Kidney (tissue), 14 donors: ENCODE data around the gene PXDN. TPM values are rescaled to one million over a fixed set of nuclear protein-coding genes. Genes with fewer than 3 reads are reported as not detected.
A peak's percentile ranks its signal among the peaks of the same experiment; 100 is the strongest.

ENCODE experiments used
- DNase-seq, 5 donors: peaks; one replicate each; pipeline ENCODE4 v3.0.0-alpha.2; 2013 to 2020
- FAIRE-seq: peaks from 2 replicates; lab custom pipeline; 2012; peaks lifted over from hg19 to GRCh38; lab: Jason Lieb, UNC
- H3K27ac ChIP-seq, 2 donors: one replicate each; pipeline ENCODE4 v1.7.0; 2013; ENCODE audit warnings: low read depth in 2 of 2, low read length in 2 of 2, inconsistent platforms in 1 of 2
- H3K27me3 ChIP-seq: one replicate; pipeline ENCODE4 v1.7.1; 2013; ENCODE audit warnings: low read length, inconsistent platforms; ENCODE audit not compliant: control insufficient read depth, insufficient read depth
- H3K36me3 ChIP-seq, 3 donors: one replicate each; pipeline versions ENCODE4 v1.7.0 to v1.7.1; 2013; ENCODE audit warnings: low read length in 3 of 3, control low read depth in 1 of 3, inconsistent platforms in 1 of 3; ENCODE audit not compliant: insufficient read depth in 3 of 3, control insufficient read depth in 2 of 3
- H3K4me1 ChIP-seq, 3 donors: one replicate each; pipeline versions ENCODE4 v1.7.0 to v1.7.1; 2013; ENCODE audit warnings: low read length in 3 of 3, inconsistent platforms in 1 of 3, low read depth in 1 of 3; ENCODE audit not compliant: control insufficient read depth in 2 of 3, insufficient read depth in 2 of 3
- H3K4me3 ChIP-seq, 3 donors: one replicate each; pipeline versions ENCODE4 v1.7.0 to v1.8.1; 2013; ENCODE audit warnings: low read length in 3 of 3, control low read depth in 1 of 3, inconsistent platforms in 1 of 3
- H3K9ac ChIP-seq, 3 donors: one replicate each; pipeline versions ENCODE4 v1.7.0 to v1.7.1; 2013; ENCODE audit warnings: low read length in 3 of 3, control low read depth in 1 of 3, inconsistent platforms in 1 of 3
- H3K9me3 ChIP-seq, 3 donors: one replicate each; pipeline versions ENCODE4 v1.7.0 to v1.7.1; 2013; ENCODE audit warnings: low read length in 3 of 3, control low read depth in 1 of 3, inconsistent platforms in 1 of 3; ENCODE audit not compliant: control insufficient read depth in 2 of 3, insufficient read depth in 1 of 3
- intact Hi-C: fragments of 100-400 bp; cut with DNase I; formaldehyde crosslinking; loops from one replicate; pipeline ENCODE4 v1.11.1; 2022
- polyA plus RNA-seq: library from polyadenylated mRNA; stranded (reverse); fragments of 350-450 nt; fragmentation: Illumina TruSeq; extraction: RNeasy Lipid Tissue Mini Kit (QIAGEN cat#74804); gene quantifications from one replicate; pipeline ENCODE4 v1.2.3, GENCODE V29; 2014; ENCODE audit warnings: low read depth, low replicate concordance; ENCODE audit not compliant: insufficient read depth
- total RNA-seq: library from RNA; stranded (reverse); fragmentation: NEBNext Ultra II Directional; extraction: Animal tissue kit (Norgen Biotek cat#: 25700); gene quantifications from one replicate; pipeline ENCODE4 v1.2.1, GENCODE V29; 2021
- TF ChIP-seq, protein P1 (sequence below): IDR thresholded peaks from 3 replicates; pipeline ENCODE4 v1.5.1; 2012; ENCODE audit warnings: mild to moderate bottlenecking, moderate library complexity, borderline replicate concordance; ENCODE audit not compliant: insufficient read depth; ENCODE audit errors: extremely low read depth
- donor health status: control.
- donor health status: control.
- donor health status: control.
- donor health status: control.
- donor health status: control.
- donor health status: DM: yes; HTN: yes; CAD: no.
- donor health status: Normal renal cell carcinoma (clear cell type).

The PXDN gene
- total and polyA plus RNA-seq, 2 donors from 2014 or later = 4.7 to 42.3 TPM

DNA sequence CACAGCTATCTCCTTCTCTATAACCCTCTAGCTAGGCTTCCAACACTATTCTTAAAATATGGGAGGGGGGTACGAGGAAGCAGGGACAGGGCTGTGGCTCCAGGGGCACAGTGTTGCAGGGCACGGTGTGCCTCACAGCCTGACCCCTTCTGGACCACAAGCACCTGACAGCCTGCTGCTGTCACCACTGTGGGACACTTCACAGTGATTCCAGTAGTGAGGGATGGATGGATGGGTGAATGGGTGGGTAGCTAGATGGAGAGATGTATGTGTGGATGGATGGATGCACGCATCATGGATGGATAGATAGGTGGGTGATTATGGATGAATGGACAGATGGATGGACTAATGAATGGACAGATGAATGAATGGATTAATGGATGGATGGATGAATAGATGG lies 21.6 kb downstream of the PXDN start:
- no peak overlapping the region for H3K4me3 ChIP-seq
- peaks cover 0 to 5% (median 4%) of the 10 kb centered on the region in 3 donors for H3K4me1 ChIP-seq
- TF ChIP-seq, protein P1, sequence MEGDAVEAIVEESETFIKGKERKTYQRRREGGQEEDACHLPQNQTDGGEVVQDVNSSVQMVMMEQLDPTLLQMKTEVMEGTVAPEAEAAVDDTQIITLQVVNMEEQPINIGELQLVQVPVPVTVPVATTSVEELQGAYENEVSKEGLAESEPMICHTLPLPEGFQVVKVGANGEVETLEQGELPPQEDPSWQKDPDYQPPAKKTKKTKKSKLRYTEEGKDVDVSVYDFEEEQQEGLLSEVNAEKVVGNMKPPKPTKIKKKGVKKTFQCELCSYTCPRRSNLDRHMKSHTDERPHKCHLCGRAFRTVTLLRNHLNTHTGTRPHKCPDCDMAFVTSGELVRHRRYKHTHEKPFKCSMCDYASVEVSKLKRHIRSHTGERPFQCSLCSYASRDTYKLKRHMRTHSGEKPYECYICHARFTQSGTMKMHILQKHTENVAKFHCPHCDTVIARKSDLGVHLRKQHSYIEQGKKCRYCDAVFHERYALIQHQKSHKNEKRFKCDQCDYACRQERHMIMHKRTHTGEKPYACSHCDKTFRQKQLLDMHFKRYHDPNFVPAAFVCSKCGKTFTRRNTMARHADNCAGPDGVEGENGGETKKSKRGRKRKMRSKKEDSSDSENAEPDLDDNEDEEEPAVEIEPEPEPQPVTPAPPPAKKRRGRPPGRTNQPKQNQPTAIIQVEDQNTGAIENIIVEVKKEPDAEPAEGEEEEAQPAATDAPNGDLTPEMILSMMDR = no peak
- FAIRE-seq (no peak), DNase-seq (peak in 1 of 5 donors; percentile 1)
- no peak overlapping the region for H3K27ac ChIP-seq
- no peaks in the 10 kb centered on the region for H3K27me3 ChIP-seq
- H3K36me3 ChIP-seq = no peaks in the 10 kb centered on the region
- no peaks in the 10 kb centered on the region for H3K9me3 ChIP-seq
- intact Hi-C loops = no loop called here
- H3K9ac ChIP-seq = no peak overlapping the region

DNA sequence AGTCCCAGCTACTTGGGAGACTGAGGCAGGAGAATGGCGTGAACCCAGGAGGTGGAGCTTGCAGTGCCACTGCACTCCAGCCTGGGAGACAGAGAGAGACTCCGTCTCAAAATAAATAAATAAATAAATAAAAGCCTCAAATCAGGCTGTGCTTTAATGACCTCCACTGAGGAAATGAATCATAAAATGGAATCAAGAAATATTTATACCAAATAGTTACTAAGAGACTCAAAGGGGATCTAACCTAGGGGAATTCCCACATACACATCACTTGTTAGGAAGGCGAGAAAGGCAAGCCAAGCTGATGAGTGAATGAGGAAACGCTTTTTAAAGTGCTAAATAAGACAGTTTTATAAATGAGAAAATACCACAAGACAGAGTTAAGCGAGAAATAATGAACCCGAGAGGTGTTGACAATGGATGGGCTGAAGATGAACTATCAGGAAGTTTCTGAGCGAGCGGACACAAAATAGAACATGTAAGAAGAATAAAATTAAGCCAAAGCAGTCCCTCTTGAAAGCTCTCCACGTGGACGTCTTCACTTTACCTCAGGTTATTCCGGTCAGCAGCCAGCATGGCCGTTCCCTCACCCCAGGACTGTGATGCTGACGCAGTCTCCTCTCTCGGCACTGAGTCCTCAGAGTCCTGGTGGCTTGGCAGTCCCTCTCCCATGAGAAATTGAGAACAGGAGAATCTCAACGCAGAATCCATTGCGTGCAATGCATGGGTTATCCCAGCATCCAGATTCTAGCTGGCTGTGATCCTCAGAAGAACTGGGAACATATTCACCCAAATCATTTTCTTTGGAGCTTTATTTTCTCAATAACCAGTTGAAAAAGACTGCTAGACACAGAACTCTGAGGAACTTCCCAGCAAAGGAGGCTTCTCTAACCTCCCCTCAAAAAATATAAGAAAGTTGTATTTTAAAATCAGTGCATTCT lies 22.3 kb downstream of the PXDN start:
- peak overlapping the region; percentile 39 to 53 for H3K27ac ChIP-seq
- H3K27me3 ChIP-seq = no peaks in the 10 kb centered on the region
- intact Hi-C loops = no loop called here
- no peak overlapping the region for H3K4me3 ChIP-seq
- no peaks in the 10 kb centered on the region for H3K36me3 ChIP-seq
- H3K9me3 ChIP-seq = no peaks in the 10 kb centered on the region
- no peak for FAIRE-seq
- no peak overlapping the region for H3K9ac ChIP-seq
- DNase-seq = no peak
- TF ChIP-seq, protein P1 = no peak
- peaks cover 0 to 5% (median 4%) of the 10 kb centered on the region in 3 donors for H3K4me1 ChIP-seq

DNA sequence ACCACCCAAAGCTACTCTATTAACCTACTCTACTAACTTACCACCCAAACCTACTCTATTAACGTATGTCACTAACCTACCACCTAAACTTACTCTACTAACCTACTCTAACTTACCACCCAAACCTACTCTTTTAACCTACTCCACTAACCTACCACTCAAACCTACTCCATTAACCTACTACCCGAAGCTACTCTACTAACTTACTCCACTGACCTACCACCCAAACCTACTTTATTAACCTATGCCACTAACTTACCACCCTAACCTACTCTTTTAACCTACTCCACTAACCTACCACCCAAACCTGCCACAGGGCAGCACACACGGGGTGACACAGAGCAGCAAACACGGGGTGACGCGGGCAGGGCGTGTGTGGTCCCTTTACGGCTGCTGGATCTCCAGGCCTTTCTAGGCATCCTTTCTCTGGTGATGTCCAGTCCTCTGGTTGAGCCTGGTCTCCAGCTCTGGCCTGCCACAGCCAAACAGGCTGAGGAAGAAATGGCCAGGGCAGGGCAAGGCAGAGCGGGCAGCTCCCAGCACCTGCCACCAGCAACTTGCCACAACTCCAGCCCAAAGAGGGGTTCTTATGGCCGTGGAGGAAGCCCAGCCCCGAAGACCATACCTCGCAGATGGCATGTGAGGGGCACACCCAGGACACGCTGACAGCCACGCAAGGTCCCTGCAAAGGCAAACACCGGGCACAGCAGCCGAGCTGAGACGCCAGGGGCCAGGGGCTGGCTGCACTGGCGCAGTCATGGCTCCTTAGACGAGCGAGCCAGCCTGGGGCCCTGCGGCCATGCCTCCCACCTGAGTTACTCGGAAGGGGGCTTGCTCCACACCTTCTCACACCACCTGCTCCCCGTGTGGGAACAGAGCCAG lies 25.7 kb downstream of the PXDN start:
- Histone ChIP-seq H3K27ac (no peak overlapping the region), H3K4me1 (peaks cover 0 to 18% (median 0%) of the 10 kb centered on the region in 3 donors), H3K9ac (no peak overlapping the region), H3K36me3 (no peaks in the 10 kb centered on the region), H3K9me3 (no peaks in the 10 kb centered on the region), H3K27me3 (no peaks in the 10 kb centered on the region), H3K4me3 (no peak overlapping the region)
- DNase-seq (no peak), FAIRE-seq (no peak)
- intact Hi-C loops = no loop called here
- TF ChIP-seq, protein P1 = no peak
